ENCODE measurements around the gene SNED1.

The SNED1 gene

GRCh38 chr2:241039416-241039815, 41.0 kb downstream of the SNED1 start:
- H2AFZ ChIP-seq (ENCODE audit: low read depth), result no peak overlapping the region
- no peak overlapping the region for H3K4me2 ChIP-seq
- peaks cover 13% of the 10 kb centered on the region; the same call in 1 of the 2 replicates for H3K27me3 ChIP-seq (ENCODE audit: insufficient read depth, low read depth)
- H3K27ac ChIP-seq, result no peak overlapping the region
- H4K20me1 ChIP-seq (ENCODE audit: insufficient read depth), result no peaks in the 10 kb centered on the region
- H3K4me1 ChIP-seq (ENCODE audit: low read depth, poor library complexity, severe bottlenecking), result no peaks in the 10 kb centered on the region
- H3K9ac ChIP-seq, result no peak overlapping the region
- no peaks in the 10 kb centered on the region for H3K36me3 ChIP-seq (ENCODE audit: insufficient read depth)
- TF ChIP-seq, protein P1, sequence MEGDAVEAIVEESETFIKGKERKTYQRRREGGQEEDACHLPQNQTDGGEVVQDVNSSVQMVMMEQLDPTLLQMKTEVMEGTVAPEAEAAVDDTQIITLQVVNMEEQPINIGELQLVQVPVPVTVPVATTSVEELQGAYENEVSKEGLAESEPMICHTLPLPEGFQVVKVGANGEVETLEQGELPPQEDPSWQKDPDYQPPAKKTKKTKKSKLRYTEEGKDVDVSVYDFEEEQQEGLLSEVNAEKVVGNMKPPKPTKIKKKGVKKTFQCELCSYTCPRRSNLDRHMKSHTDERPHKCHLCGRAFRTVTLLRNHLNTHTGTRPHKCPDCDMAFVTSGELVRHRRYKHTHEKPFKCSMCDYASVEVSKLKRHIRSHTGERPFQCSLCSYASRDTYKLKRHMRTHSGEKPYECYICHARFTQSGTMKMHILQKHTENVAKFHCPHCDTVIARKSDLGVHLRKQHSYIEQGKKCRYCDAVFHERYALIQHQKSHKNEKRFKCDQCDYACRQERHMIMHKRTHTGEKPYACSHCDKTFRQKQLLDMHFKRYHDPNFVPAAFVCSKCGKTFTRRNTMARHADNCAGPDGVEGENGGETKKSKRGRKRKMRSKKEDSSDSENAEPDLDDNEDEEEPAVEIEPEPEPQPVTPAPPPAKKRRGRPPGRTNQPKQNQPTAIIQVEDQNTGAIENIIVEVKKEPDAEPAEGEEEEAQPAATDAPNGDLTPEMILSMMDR (conservative IDR thresholded peaks at IDR 0.05; ENCODE audit: low read depth, low read length), result no peak
- H3K4me3 ChIP-seq (IDR thresholded peaks at IDR 0.05; ENCODE audit: insufficient read depth, low read depth, low read length), result no peak overlapping the region
- no peaks in the 10 kb centered on the region for H3K79me2 ChIP-seq (ENCODE audit: insufficient read depth, low read depth)

DNA sequence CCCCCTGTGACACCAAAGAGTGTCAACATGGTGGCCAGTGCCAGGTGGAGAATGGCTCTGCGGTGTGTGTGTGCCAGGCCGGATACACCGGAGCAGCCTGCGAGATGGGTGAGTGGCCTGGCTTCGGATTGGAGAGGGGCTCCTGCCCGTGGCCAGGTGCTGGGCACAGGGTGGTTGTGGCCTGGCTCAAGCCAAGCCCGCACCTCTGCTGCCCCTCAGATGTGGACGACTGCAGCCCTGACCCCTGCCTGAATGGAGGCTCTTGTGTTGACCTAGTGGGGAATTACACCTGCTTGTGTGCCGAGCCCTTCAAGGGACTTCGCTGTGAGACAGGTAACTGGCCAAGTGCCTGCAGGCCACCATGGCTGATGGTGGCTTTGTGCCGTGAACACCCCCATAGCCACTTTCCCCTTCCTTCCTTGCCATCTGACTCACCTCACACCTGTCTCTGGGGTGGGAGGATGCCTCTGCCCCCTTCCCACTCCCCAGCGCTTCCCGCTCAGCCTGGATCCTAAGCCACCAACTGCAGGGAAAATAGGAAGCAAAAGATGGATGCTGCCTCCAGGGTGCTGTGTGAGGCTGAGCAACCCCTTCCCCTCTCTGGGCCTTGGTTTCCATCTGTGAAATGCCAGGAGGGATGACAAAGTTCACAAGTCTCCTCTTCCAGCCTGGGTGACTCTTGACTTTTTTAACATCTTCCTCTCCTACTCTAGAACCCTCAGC, 41.8 kb downstream of the SNED1 start:
- no peak overlapping the region for H2AFZ ChIP-seq (ENCODE audit: low read depth)
- no peaks in the 10 kb centered on the region for H3K79me2 ChIP-seq (ENCODE audit: insufficient read depth, low read depth)

GRCh38 chr2:241041589-241042158, 43.3 kb downstream of the SNED1 start:
- TF ChIP-seq, protein P1 (conservative IDR thresholded peaks at IDR 0.05; ENCODE audit: low read depth, low read length), result no peak
- H3K4me1 ChIP-seq (ENCODE audit: low read depth, poor library complexity, severe bottlenecking), result no peaks in the 10 kb centered on the region

More for the DNA sequence above, 41.8 kb downstream of the SNED1 start:
- Histone ChIP-seq H3K4me3 (IDR thresholded peaks at IDR 0.05; ENCODE audit: insufficient read depth, low read depth, low read length) (no peak overlapping the region), H3K27ac (no peak overlapping the region), H3K4me1 (ENCODE audit: low read depth, poor library complexity, severe bottlenecking) (no peaks in the 10 kb centered on the region), H3K9ac (no peak overlapping the region), H3K36me3 (ENCODE audit: insufficient read depth) (no peaks in the 10 kb centered on the region), H3K27me3 (ENCODE audit: insufficient read depth, low read depth) (peaks cover 13% of the 10 kb centered on the region; the same call in 1 of the 2 replicates), H4K20me1 (ENCODE audit: insufficient read depth) (no peaks in the 10 kb centered on the region), H3K4me2 (no peak overlapping the region)
- TF ChIP-seq, protein P1 (conservative IDR thresholded peaks at IDR 0.05; ENCODE audit: low read depth, low read length), result no peak

GRCh38 chr2:241043581-241043980, 45.2 kb downstream of the SNED1 start:
- no peak overlapping the region for H3K4me3 ChIP-seq (IDR thresholded peaks at IDR 0.05; ENCODE audit: insufficient read depth, low read depth, low read length)
- H3K27ac ChIP-seq, result no peak overlapping the region
- no peaks in the 10 kb centered on the region for H4K20me1 ChIP-seq (ENCODE audit: insufficient read depth)
- no peak overlapping the region for H3K4me2 ChIP-seq
- no peaks in the 10 kb centered on the region for H3K36me3 ChIP-seq (ENCODE audit: insufficient read depth)
- H2AFZ ChIP-seq (ENCODE audit: low read depth), result no peak overlapping the region
- H3K79me2 ChIP-seq (ENCODE audit: insufficient read depth, low read depth), result no peaks in the 10 kb centered on the region
- no peaks in the 10 kb centered on the region for H3K4me1 ChIP-seq (ENCODE audit: low read depth, poor library complexity, severe bottlenecking)
- H3K9ac ChIP-seq, result no peak overlapping the region
- peaks cover 19% of the 10 kb centered on the region; the same call in 1 of the 2 replicates for H3K27me3 ChIP-seq (ENCODE audit: insufficient read depth, low read depth)
- TF ChIP-seq, protein P1 (conservative IDR thresholded peaks at IDR 0.05; ENCODE audit: low read depth, low read length), result no peak

More at GRCh38 chr2:241041589-241042158, 43.3 kb downstream of the SNED1 start:
- Histone ChIP-seq H3K27ac (no peak overlapping the region), H3K79me2 (ENCODE audit: insufficient read depth, low read depth) (no peaks in the 10 kb centered on the region), H4K20me1 (ENCODE audit: insufficient read depth) (no peaks in the 10 kb centered on the region), H3K4me2 (no peak overlapping the region), H3K9ac (no peak overlapping the region), H3K27me3 (ENCODE audit: insufficient read depth, low read depth) (peaks cover 16% of the 10 kb centered on the region; the same call in 1 of the 2 replicates), H3K4me3 (IDR thresholded peaks at IDR 0.05; ENCODE audit: insufficient read depth, low read depth, low read length) (no peak overlapping the region), H2AFZ (ENCODE audit: low read depth) (no peak overlapping the region), H3K36me3 (ENCODE audit: insufficient read depth) (no peaks in the 10 kb centered on the region)
